OCI-LY7 (cell line): ENCODE data around the gene ELF4.

Experiments
- CTCF ChIP-seq: fragments of 200-600 bp; sonication (generic); conservative IDR thresholded peaks from 2 replicates; pipeline ENCODE4 v1.5.1; 2014; ENCODE audit warnings: mild to moderate bottlenecking, antibody characterized with exemption, low read length, moderate library complexity, mixed read lengths
- EZH2phosphoT487 ChIP-seq: fragments of 200-600 bp; sonication (generic); IDR thresholded peaks from 2 replicates; pipeline ENCODE4 v1.6.1; 2018; ENCODE audit warnings: low read depth, borderline replicate concordance, mild to moderate bottlenecking, mixed run types, antibody characterized with exemption, low read length, moderate library complexity, mixed read lengths

DNA sequence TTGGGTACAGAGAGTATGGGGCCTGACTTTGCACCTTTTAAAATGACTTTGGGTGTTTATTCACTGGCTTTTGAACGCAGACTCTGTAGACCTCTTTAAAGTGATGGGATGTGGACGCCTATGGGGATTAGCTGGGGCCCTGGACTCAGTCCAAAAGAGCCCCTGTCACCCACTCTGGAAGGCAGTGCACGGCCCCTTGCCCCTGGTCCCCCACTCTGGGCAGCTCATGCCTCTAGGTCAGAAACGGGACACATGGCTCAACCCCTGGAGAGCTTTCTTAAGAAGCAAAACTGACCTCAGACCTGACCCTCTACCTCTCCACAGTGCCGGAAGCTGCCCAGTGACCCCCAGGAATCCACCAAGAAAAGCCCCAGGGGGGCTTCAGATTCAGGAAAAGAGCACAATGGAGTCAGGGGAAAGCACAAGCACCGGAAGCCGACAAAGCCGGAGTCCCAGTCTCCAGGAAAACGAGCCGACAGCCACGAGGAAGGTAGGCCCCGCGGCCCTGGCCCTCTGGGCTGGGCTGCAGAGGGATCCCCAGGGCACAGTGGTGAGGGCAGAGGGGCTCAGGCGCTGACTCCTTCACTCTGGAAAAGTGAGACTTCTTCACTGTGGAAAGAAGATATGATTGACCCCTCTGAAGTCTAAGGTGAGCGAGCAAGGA lies 89.5 kb downstream of the ELF4 start:
- TF ChIP-seq CTCF (no peak), EZH2phosphoT487 (no peak)
